Measurements from ENCODE around the gene ESYT2.
A peak's percentile ranks its signal among the peaks of the same experiment; 100 is the strongest.

Gene ESYT2

DNA sequence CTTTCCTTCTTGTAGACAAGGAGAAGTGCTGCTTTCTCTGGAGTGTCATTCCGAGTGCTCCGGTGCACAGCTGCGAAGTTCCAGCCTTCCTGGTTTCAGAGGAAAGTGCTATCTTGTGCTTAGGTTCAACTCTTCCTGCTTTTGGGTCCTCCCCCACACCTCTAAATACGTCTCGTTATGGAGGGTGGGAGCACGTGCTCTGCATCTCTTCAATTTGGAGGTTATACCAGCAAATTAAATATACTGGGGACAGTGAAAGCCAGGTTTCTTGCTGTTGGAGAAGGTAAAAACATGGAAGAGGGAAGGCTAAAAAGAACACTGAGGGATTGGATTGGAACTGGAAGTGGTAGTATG is 2.4 kb upstream of the ESYT2 start:
- Histone ChIP-seq H3K4me1 (ENCODE audit: insufficient read depth, poor library complexity, severe bottlenecking) (peaks cover 10% of the 10 kb centered on the region), H3K27ac (ENCODE audit: poor library complexity, severe bottlenecking) (no peak overlapping the region), H3K27me3 (ENCODE audit: insufficient read depth, poor library complexity, severe bottlenecking) (no peaks in the 10 kb centered on the region), H3K4me3 (ENCODE audit: severe bottlenecking) (no peak overlapping the region), H3K9me3 (ENCODE audit: severe bottlenecking) (no peaks in the 10 kb centered on the region), H3K36me3 (ENCODE audit: low read depth) (peaks cover 8% of the 10 kb centered on the region; the same call in 1 of the 2 replicates)
- TF ChIP-seq, protein P1, sequence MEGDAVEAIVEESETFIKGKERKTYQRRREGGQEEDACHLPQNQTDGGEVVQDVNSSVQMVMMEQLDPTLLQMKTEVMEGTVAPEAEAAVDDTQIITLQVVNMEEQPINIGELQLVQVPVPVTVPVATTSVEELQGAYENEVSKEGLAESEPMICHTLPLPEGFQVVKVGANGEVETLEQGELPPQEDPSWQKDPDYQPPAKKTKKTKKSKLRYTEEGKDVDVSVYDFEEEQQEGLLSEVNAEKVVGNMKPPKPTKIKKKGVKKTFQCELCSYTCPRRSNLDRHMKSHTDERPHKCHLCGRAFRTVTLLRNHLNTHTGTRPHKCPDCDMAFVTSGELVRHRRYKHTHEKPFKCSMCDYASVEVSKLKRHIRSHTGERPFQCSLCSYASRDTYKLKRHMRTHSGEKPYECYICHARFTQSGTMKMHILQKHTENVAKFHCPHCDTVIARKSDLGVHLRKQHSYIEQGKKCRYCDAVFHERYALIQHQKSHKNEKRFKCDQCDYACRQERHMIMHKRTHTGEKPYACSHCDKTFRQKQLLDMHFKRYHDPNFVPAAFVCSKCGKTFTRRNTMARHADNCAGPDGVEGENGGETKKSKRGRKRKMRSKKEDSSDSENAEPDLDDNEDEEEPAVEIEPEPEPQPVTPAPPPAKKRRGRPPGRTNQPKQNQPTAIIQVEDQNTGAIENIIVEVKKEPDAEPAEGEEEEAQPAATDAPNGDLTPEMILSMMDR (IDR thresholded peaks at IDR 0.05; ENCODE audit: poor library complexity, severe bottlenecking): no peak
- DNase-seq (ENCODE audit: low spot score) (no peak), ATAC-seq (ENCODE audit: low read depth) (no peak)

DNA sequence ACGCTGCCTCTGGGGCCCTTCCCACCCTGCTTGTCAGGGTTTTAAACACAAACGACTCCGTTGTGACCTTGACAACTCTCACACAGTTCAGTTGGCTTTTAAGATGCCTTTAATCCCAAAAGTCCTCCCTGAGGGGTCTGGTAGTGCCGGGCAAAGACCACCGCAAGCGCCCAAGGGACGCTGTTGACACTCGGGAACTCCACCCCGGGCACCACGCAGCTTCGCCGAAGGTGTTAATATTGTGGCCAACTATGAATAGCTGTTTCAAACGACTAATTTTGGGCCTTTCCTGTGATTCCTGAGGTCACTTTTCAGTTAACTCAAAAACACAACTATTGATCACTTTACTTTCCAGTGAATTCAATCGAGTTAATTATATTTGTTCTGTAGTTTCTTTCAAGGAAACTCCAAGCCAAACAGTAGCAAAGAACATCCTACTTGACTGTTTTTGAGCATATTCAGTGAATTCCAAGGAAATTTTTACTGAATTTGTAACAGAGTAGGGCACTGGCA is 958 bp upstream of the ESYT2 start:
- Histone ChIP-seq H3K27ac (ENCODE audit: poor library complexity, severe bottlenecking) (peak overlapping the region; percentile 81), H3K36me3 (ENCODE audit: low read depth) (peaks cover 8% of the 10 kb centered on the region; the same call in 1 of the 2 replicates), H3K4me3 (ENCODE audit: severe bottlenecking) (peak overlapping the region; percentile 96), H3K9me3 (ENCODE audit: severe bottlenecking) (no peaks in the 10 kb centered on the region), H3K27me3 (ENCODE audit: insufficient read depth, poor library complexity, severe bottlenecking) (no peaks in the 10 kb centered on the region), H3K4me1 (ENCODE audit: insufficient read depth, poor library complexity, severe bottlenecking) (peaks cover 10% of the 10 kb centered on the region)
- TF ChIP-seq, protein P1 (IDR thresholded peaks at IDR 0.05; ENCODE audit: poor library complexity, severe bottlenecking): no peak
- no peak for ATAC-seq (ENCODE audit: low read depth)
- no peak for DNase-seq (ENCODE audit: low spot score)

DNA sequence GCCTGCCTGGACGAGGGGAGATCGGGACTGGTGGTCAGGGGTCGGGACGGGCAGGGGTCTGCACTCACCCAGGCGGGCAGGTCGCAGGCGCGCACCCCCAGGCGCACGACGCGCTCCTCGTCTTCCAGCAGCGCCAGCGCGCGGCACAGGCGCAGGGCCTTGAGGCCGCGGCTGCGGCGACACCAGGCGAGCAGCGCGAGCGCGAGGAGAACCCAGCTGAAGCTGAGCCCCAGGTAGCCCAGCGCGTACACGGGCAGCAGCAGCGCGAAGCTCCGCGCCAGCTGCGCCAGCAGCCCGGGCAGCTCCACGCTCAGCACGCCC is 328 bp downstream of the ESYT2 start:
- H3K36me3 ChIP-seq (ENCODE audit: low read depth): peaks cover 8% of the 10 kb centered on the region; the same call in 1 of the 2 replicates
- H3K4me1 ChIP-seq (ENCODE audit: insufficient read depth, poor library complexity, severe bottlenecking): peaks cover 13% of the 10 kb centered on the region
- H3K27ac ChIP-seq (ENCODE audit: poor library complexity, severe bottlenecking): peak overlapping the region; percentile 81
- H3K4me3 ChIP-seq (ENCODE audit: severe bottlenecking): peak overlapping the region; percentile 96
- no peaks in the 10 kb centered on the region for H3K27me3 ChIP-seq (ENCODE audit: insufficient read depth, poor library complexity, severe bottlenecking)
- peak; percentile 71 for ATAC-seq (ENCODE audit: low read depth)
- TF ChIP-seq, protein P1 (IDR thresholded peaks at IDR 0.05; ENCODE audit: poor library complexity, severe bottlenecking): no peak
- no peak for DNase-seq (ENCODE audit: low spot score)
- no peaks in the 10 kb centered on the region for H3K9me3 ChIP-seq (ENCODE audit: severe bottlenecking)

DNA sequence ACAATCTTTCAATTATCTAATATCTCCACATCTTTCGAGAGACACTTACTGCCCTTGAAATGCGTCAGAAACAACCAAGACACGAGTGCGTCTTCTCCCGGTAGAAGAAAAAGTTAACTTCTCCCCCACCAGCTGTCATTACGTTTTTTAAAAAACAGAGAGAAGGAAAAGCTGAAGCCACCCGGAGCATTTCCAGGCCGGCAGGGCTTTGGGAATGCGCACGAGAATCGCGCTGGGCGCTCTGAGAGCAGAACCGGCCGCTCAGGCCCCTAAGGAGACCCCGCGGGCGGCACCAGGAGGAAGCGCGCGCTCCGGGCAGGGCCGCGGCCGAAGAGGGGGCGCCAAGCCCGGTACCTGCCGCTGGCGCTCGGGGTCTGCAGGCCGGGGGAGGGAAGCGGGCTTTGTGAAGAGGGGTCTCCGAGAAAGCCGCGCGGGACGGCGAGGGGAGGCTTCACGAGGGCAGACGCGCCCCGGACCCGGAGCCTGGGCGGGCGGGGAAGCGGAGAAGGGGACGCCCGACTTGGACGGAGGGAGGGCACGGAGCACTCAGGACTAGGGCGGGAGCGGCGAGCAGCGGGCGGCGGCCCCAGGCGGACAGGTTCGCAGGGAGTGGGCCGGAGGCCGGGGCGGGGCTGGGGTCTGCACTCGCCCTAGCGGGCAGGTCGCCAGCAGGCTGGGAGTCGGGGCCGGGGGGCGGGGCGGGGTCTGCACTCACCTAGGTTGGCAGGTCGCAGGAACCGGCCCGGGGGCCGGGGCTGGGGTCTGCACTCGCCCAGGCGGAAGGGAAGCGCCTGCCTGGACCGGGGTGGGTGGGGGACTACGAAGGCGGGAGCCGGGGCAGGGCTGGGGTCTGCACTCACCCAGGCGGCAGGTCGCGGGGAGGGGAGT is 932 bp downstream of the ESYT2 start:
- ATAC-seq (ENCODE audit: low read depth) (peak; percentile 35), DNase-seq (ENCODE audit: low spot score) (no peak)
- H3K27me3 ChIP-seq (ENCODE audit: insufficient read depth, poor library complexity, severe bottlenecking): no peaks in the 10 kb centered on the region
- TF ChIP-seq, protein P1 (IDR thresholded peaks at IDR 0.05; ENCODE audit: poor library complexity, severe bottlenecking): no peak
- H3K4me1 ChIP-seq (ENCODE audit: insufficient read depth, poor library complexity, severe bottlenecking): peaks cover 18% of the 10 kb centered on the region
- H3K9me3 ChIP-seq (ENCODE audit: severe bottlenecking): no peaks in the 10 kb centered on the region
- H3K36me3 ChIP-seq (ENCODE audit: low read depth): peaks cover 8% of the 10 kb centered on the region; the same call in 1 of the 2 replicates
- H3K4me3 ChIP-seq (ENCODE audit: severe bottlenecking): peak overlapping the region; percentile 96
- peak overlapping the region; percentile 81 for H3K27ac ChIP-seq (ENCODE audit: poor library complexity, severe bottlenecking)

Data from RWPE2 (cell line).